ENCODE data around the gene ACLY. TPM values are rescaled to one million over a fixed set of nuclear protein-coding genes. Genes with fewer than 3 reads are reported as not detected.

ACLY gene
- total and polyA plus RNA-seq, 2 of the 13 experiments (the other 11 are each of a cell fraction or from before 2014, with no cell fraction given) = 111 to 218 TPM

GRCh38 chr17:41957031-41957868, 38.5 kb upstream of the ACLY start (continued):
- TF ChIP-seq CC2D1A (CRISPR knock-in tag; IDR thresholded peaks at IDR 0.05) = no peak
- no peak for TF ChIP-seq CAMTA2 (CRISPR knock-in tag; IDR thresholded peaks at IDR 0.05; ENCODE audit: borderline replicate concordance)
- TF ChIP-seq JUN (CRISPR knock-in tag; IDR thresholded peaks at IDR 0.05) = no peak
- no peak for TF ChIP-seq HNRNPUL1 (IDR thresholded peaks at IDR 0.05; ENCODE audit: low read depth, low read length)
- TF ChIP-seq YEATS4 (CRISPR knock-in tag; IDR thresholded peaks at IDR 0.05; ENCODE audit: borderline replicate concordance) = no peak
- TF ChIP-seq SNAI1 (CRISPR knock-in tag; IDR thresholded peaks at IDR 0.05; ENCODE audit: borderline replicate concordance) = 0 out of 2 replicates have a peak, but pooled peaks have one; percentile 82
- TF ChIP-seq ZKSCAN1 (IDR thresholded peaks at IDR 0.05; ENCODE audit: low read length) = no peak
- no peak for TF ChIP-seq MAZ (IDR thresholded peaks at IDR 0.05; ENCODE audit: borderline replicate concordance, low read depth, low read length)
- no peak for TF ChIP-seq MAZ (CRISPR knock-in tag; IDR thresholded peaks at IDR 0.05; ENCODE audit: low read depth)
- TF ChIP-seq DR1 (CRISPR knock-in tag; IDR thresholded peaks at IDR 0.05) = no peak
- TF ChIP-seq, protein P1, sequence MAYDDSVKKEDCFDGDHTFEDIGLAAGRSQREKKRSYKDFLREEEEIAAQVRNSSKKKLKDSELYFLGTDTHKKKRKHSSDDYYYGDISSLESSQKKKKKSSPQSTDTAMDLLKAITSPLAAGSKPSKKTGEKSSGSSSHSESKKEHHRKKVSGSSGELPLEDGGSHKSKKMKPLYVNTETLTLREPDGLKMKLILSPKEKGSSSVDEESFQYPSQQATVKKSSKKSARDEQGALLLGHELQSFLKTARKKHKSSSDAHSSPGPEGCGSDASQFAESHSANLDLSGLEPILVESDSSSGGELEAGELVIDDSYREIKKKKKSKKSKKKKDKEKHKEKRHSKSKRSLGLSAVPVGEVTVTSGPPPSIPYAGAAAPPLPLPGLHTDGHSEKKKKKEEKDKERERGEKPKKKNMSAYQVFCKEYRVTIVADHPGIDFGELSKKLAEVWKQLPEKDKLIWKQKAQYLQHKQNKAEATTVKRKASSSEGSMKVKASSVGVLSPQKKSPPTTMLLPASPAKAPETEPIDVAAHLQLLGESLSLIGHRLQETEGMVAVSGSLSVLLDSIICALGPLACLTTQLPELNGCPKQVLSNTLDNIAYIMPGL (CRISPR knock-in tag; IDR thresholded peaks at IDR 0.05; ENCODE audit: borderline replicate concordance in 1 of 2, low read depth in 1 of 2) = no peak
- peak; percentile 32; the same call in 1 of the 2 replicates for TF ChIP-seq ZNF687 (CRISPR knock-in tag; IDR thresholded peaks at IDR 0.05)
- TF ChIP-seq SSRP1 (CRISPR knock-in tag; IDR thresholded peaks at IDR 0.05) = no peak
- TF ChIP-seq TBX2 (CRISPR knock-in tag; IDR thresholded peaks at IDR 0.05; ENCODE audit: borderline replicate concordance) = peak; percentile 30; the same call in 1 of the 2 replicates
- no peak for TF ChIP-seq PHF20 (CRISPR knock-in tag; IDR thresholded peaks at IDR 0.05)
- no peak for TF ChIP-seq ZNF737 (CRISPR knock-in tag; IDR thresholded peaks at IDR 0.05; ENCODE audit: borderline replicate concordance)
- TF ChIP-seq ZNF841 (CRISPR knock-in tag; IDR thresholded peaks at IDR 0.05; ENCODE audit: borderline replicate concordance) = no peak
- no peak for TF ChIP-seq ZNF839 (CRISPR knock-in tag; IDR thresholded peaks at IDR 0.05; ENCODE audit: borderline replicate concordance)
- no peak for TF ChIP-seq ZNF607 (CRISPR knock-in tag; IDR thresholded peaks at IDR 0.05; ENCODE audit: borderline replicate concordance)
- TF ChIP-seq NCOR1 (IDR thresholded peaks at IDR 0.05; ENCODE audit: borderline replicate concordance, low read length) = no peak
- TF ChIP-seq, protein P2, sequence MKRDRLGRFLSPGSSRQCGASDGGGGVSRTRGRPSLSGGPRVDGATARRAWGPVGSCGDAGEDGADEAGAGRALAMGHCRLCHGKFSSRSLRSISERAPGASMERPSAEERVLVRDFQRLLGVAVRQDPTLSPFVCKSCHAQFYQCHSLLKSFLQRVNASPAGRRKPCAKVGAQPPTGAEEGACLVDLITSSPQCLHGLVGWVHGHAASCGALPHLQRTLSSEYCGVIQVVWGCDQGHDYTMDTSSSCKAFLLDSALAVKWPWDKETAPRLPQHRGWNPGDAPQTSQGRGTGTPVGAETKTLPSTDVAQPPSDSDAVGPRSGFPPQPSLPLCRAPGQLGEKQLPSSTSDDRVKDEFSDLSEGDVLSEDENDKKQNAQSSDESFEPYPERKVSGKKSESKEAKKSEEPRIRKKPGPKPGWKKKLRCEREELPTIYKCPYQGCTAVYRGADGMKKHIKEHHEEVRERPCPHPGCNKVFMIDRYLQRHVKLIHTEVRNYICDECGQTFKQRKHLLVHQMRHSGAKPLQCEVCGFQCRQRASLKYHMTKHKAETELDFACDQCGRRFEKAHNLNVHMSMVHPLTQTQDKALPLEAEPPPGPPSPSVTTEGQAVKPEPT (CRISPR knock-in tag; IDR thresholded peaks at IDR 0.05; ENCODE audit: low read depth) = no peak

Data from HepG2 (cell line).